H9 (cell line): ENCODE results near the gene FAM13A. TPM values are rescaled to one million over a fixed set of nuclear protein-coding genes. Genes with fewer than 3 reads are reported as not detected.

ENCODE experiments used
- DNase-seq: peaks from one replicate; pipeline ENCODE4 v3.0.0-alpha.2; 2017
- H2AFZ ChIP-seq: one replicate; pipeline ENCODE4 v1.6.1; 2013; ENCODE audit warnings: mild to moderate bottlenecking, low read length, control low read depth, moderate library complexity
- H2AK5ac ChIP-seq: 2 replicates; pipeline ENCODE4 v1.6.1; 2013; ENCODE audit warnings: low read length, control low read depth, mixed read lengths; ENCODE audit not compliant: insufficient read length
- H2BK120ac ChIP-seq: one replicate; pipeline ENCODE4 v1.6.1; 2013; ENCODE audit warnings: low read depth, mild to moderate bottlenecking, low read length, control low read depth, inconsistent platforms; ENCODE audit not compliant: poor library complexity, severe bottlenecking
- H2BK12ac ChIP-seq: 2 replicates; pipeline ENCODE4 v1.6.1; 2013; ENCODE audit warnings: low read length, control low read depth, mixed read lengths, low read depth; ENCODE audit not compliant: insufficient read length
- H2BK15ac ChIP-seq: 2 replicates; pipeline ENCODE4 v1.6.1; 2013; ENCODE audit warnings: low read depth, low read length, control low read depth
- H2BK20ac ChIP-seq: one replicate; pipeline ENCODE4 v1.6.1; 2013; ENCODE audit warnings: low read depth, mild to moderate bottlenecking, low read length, control low read depth, inconsistent platforms; ENCODE audit not compliant: poor library complexity, severe bottlenecking
- H2BK5ac ChIP-seq: 2 replicates; pipeline ENCODE4 v1.6.1; 2013; ENCODE audit warnings: low read length, control low read depth, mixed read lengths; ENCODE audit not compliant: insufficient read length
- H3K14ac ChIP-seq: 2 replicates; pipeline ENCODE4 v1.6.1; 2013; ENCODE audit warnings: low read length, control low read depth; ENCODE audit not compliant: insufficient read depth
- H3K18ac ChIP-seq: 2 replicates; pipeline ENCODE4 v1.6.1; 2013; ENCODE audit warnings: low read depth, mild to moderate bottlenecking, mixed read lengths, low read length, control low read depth; ENCODE audit not compliant: insufficient read length
- H3K23ac ChIP-seq: 2 replicates; pipeline ENCODE4 v1.6.1; 2013; ENCODE audit warnings: low read length, control low read depth, mixed read lengths, low read depth; ENCODE audit not compliant: insufficient read length
- H3K23me2 ChIP-seq: 2 replicates; pipeline ENCODE4 v1.6.1; 2013; ENCODE audit warnings: low read depth, mild to moderate bottlenecking, mixed read lengths, low read length, control low read depth; ENCODE audit not compliant: insufficient read length, poor library complexity, severe bottlenecking
- H3K27ac ChIP-seq: 2 replicates; pipeline ENCODE4 v1.5.1; 2013; ENCODE audit warnings: low read length, control low read depth, mixed read lengths, low read depth; ENCODE audit not compliant: insufficient read length
- H3K27me3 ChIP-seq: 2 replicates; pipeline ENCODE4 v1.6.1; 2013; ENCODE audit warnings: low read length, control low read depth, inconsistent platforms; ENCODE audit not compliant: insufficient read depth
- H3K4ac ChIP-seq: 2 replicates; pipeline ENCODE4 v1.6.1; 2013; ENCODE audit warnings: low read depth, mild to moderate bottlenecking, control low read depth, inconsistent platforms, low read length, moderate library complexity
- H3K4me1 ChIP-seq: 2 replicates; pipeline ENCODE4 v1.6.1; 2013; ENCODE audit warnings: low read length, control low read depth, inconsistent platforms; ENCODE audit not compliant: insufficient read depth
- H3K4me2 ChIP-seq: 2 replicates; pipeline ENCODE4 v1.6.1; 2013; ENCODE audit warnings: low read length, control low read depth, mixed read lengths; ENCODE audit not compliant: insufficient read length, insufficient read depth
- H3K56ac ChIP-seq: 2 replicates; pipeline ENCODE4 v1.6.1; 2013; ENCODE audit warnings: low read depth, mild to moderate bottlenecking, mixed read lengths, low read length, control low read depth; ENCODE audit not compliant: insufficient read length
- H3K79me1 ChIP-seq: 2 replicates; pipeline ENCODE4 v1.6.1; 2013; ENCODE audit warnings: low read depth, mild to moderate bottlenecking, moderate library complexity, low read length, control low read depth, inconsistent platforms; ENCODE audit not compliant: insufficient read depth, poor library complexity, severe bottlenecking
- H3K79me2 ChIP-seq: 2 replicates; pipeline ENCODE4 v1.6.1; 2013; ENCODE audit warnings: low read length, control low read depth, inconsistent platforms; ENCODE audit not compliant: insufficient read depth
- H3K9ac ChIP-seq: 2 replicates; pipeline ENCODE4 v1.6.1; 2013; ENCODE audit warnings: low read length, control low read depth, mixed read lengths; ENCODE audit not compliant: insufficient read length; ENCODE audit errors: extremely low read depth
- H3K9me3 ChIP-seq: one replicate; pipeline ENCODE4 v1.6.1; 2013; ENCODE audit warnings: low read depth, low read length, inconsistent platforms; ENCODE audit not compliant: control insufficient read depth
- H3T11ph ChIP-seq: one replicate; pipeline ENCODE4 v1.6.1; 2013; ENCODE audit warnings: mild to moderate bottlenecking, low read length, control low read depth, inconsistent platforms
- H4K20me1 ChIP-seq: one replicate; pipeline ENCODE4 v1.6.1; 2013; ENCODE audit not compliant: control insufficient read depth, insufficient read length, insufficient read depth
- H4K5ac ChIP-seq: 2 replicates; pipeline ENCODE4 v1.6.1; 2013; ENCODE audit warnings: low read depth, mild to moderate bottlenecking, mixed read lengths, low read length, control low read depth; ENCODE audit not compliant: insufficient read length
- H4K8ac ChIP-seq: replicated peaks from 2 replicates; pipeline ENCODE4 v1.6.1; 2013; ENCODE audit warnings: low read length, control low read depth, mixed read lengths, low read depth; ENCODE audit not compliant: insufficient read length
- H4K91ac ChIP-seq: 2 replicates; pipeline ENCODE4 v1.6.1; 2013; ENCODE audit warnings: low read depth, mild to moderate bottlenecking, moderate library complexity, mixed read lengths, low read length, control low read depth; ENCODE audit not compliant: insufficient read length
- H3K27ac Mint-ChIP-seq, 3 experiments: 2 replicates in 2 of 3; 3 replicates in 1 of 3; pipeline ENCODE4 v1.8.0; 2020 to 2021; ENCODE audit warnings: mixed read lengths in 3 of 3, mild to moderate bottlenecking in 1 of 3, moderate library complexity in 1 of 3
- H3K27me3 Mint-ChIP-seq: 2 replicates; pipeline ENCODE4 v1.8.0; 2021; ENCODE audit warnings: low read depth, mild to moderate bottlenecking, moderate library complexity, mixed read lengths
- H3K36me3 Mint-ChIP-seq, 3 experiments: 2 replicates in 2 of 3; 3 replicates in 1 of 3; pipeline ENCODE4 v1.8.0; 2020 to 2021; ENCODE audit warnings: low read depth in 3 of 3, mixed read lengths in 3 of 3; ENCODE audit not compliant: insufficient read depth in 1 of 3
- H3K4me1 Mint-ChIP-seq, 2 experiments: 2 replicates each; pipeline ENCODE4 v1.8.0; 2020; ENCODE audit warnings: mixed read lengths in 2 of 2
- H3K4me3 Mint-ChIP-seq, 2 experiments: 2 replicates in 1 of 2; 3 replicates in 1 of 2; pipeline ENCODE4 v1.8.0; 2020 to 2021; ENCODE audit warnings: mild to moderate bottlenecking in 2 of 2, mixed read lengths in 2 of 2, moderate library complexity in 1 of 2
- H3K9me3 Mint-ChIP-seq, 2 experiments: 2 replicates in 1 of 2; 3 replicates in 1 of 2; pipeline ENCODE4 v1.8.0; 2020; ENCODE audit warnings: mild to moderate bottlenecking in 2 of 2, mixed read lengths in 2 of 2, moderate library complexity in 1 of 2
- CTCF ChIP-seq: fragments of 200-600 bp; sonication (generic); conservative IDR thresholded peaks from 3 replicates; pipeline ENCODE4 v1.8.0; 2021; ENCODE audit warnings: antibody characterized with exemption, mild to moderate bottlenecking
- WGBS: extraction: QIAGEN DNeasy Blood & Tissue Kit; methylation state at CpG from one replicate; pipeline ENCODE4 v1.1.7; 2013; ENCODE audit warnings: missing lambda C conversion rate, low lambda C conversion rate, mixed read lengths; ENCODE audit not compliant: insufficient read length; ENCODE audit errors: extremely low coverage; 5-methylcytosine and 5-hydroxymethylcytosine counted together
- total RNA-seq: library from RNA; stranded (reverse); gene quantifications from 2 replicates; pipeline ENCODE4 v1.2.1, GENCODE V29; 2021

The FAM13A gene
- total RNA-seq, 1 experiment from 2014 or later, result 12.7 TPM

GRCh38 chr4:88725986-88726385 lies 331.0 kb downstream of the FAM13A start:
- Histone ChIP-seq H3K9me3 (no peaks in the 10 kb centered on the region), H3K9ac (no peak overlapping the region), H2AK5ac (no peak overlapping the region), H2BK5ac (no peak overlapping the region), H3K4me1 (no peaks in the 10 kb centered on the region), H4K91ac (no peak overlapping the region), H3K14ac (no peak overlapping the region), H2BK12ac (no peak overlapping the region), H4K5ac (no peak overlapping the region), H4K20me1 (no peaks in the 10 kb centered on the region), H2BK15ac (no peak overlapping the region), H3K79me1 (no peaks in the 10 kb centered on the region), H3K27me3 (no peaks in the 10 kb centered on the region), H3K4ac (no peak overlapping the region), H3T11ph (no peak overlapping the region), H2BK120ac (no peak overlapping the region), H4K8ac (no peak overlapping the region), H3K56ac (no peak overlapping the region), H2AFZ (no peak overlapping the region), H3K27ac (no peak overlapping the region), H3K18ac (no peak overlapping the region), H3K23ac (no peak overlapping the region), H3K4me2 (no peak overlapping the region), H3K23me2 (no peaks in the 10 kb centered on the region), H2BK20ac (no peak overlapping the region), H3K79me2 (no peaks in the 10 kb centered on the region)
- Mint-ChIP-seq H3K4me1 (peaks cover 13 to 14% of the 10 kb centered on the region in 2 experiments), H3K4me3 (no peak overlapping the region), H3K36me3 (peaks cover 2 to 17% (median 17%) of the 10 kb centered on the region in 3 experiments; a peak in 6 of 7 replicates), H3K9me3 (no peaks in the 10 kb centered on the region), H3K27me3 (no peaks in the 10 kb centered on the region; the same call in 1 of the 2 replicates), H3K27ac (no peak overlapping the region)
- no peak for TF ChIP-seq CTCF
- WGBS, result no CpG with 5 or more reads among the region's 2 CpGs
- DNase-seq, result no peak
